Pons (tissue), 1 donor: Measurements from ENCODE around the gene PIK3C3.
"Not testable (repeated sequence)": the region's sequence is repeated elsewhere in the genome, so short reads cannot be mapped to it uniquely, and the experiment has no call there.

ENCODE experiments used
- DNase-seq: peaks from one replicate; pipeline ENCODE4 v3.0.0-alpha.2; 2016; ENCODE audit warnings: low spot score

PIK3C3 gene

GRCh38 chr18:42072407-42072806, 117.4 kb downstream of the PIK3C3 start:
- no peak for DNase-seq

- no peak for DNase-seq
Observed at GRCh38 chr18:42074704-42075103, 119.7 kb downstream of the PIK3C3 start.

GRCh38 chr18:42078711-42079110, 123.7 kb downstream of the PIK3C3 start:
- no peak for DNase-seq

- DNase-seq = no peak
Observed at GRCh38 chr18:42080340-42080739, 125.3 kb downstream of the PIK3C3 start.

- DNase-seq = no peak
Observed at GRCh38 chr18:42082415-42083234, 127.6 kb downstream of the PIK3C3 start.

- DNase-seq = no peak
Observed at GRCh38 chr18:42086288-42086687, 131.3 kb downstream of the PIK3C3 start.

GRCh38 chr18:42087235-42087634, 132.2 kb downstream of the PIK3C3 start:
- peak; percentile 24 for DNase-seq

GRCh38 chr18:42087876-42088275, 132.8 kb downstream of the PIK3C3 start:
- peak; percentile 61 for DNase-seq

GRCh38 chr18:42092848-42093247, 137.8 kb downstream of the PIK3C3 start:
- no peak for DNase-seq

- no peak for DNase-seq
Observed at GRCh38 chr18:42094875-42095274, 139.8 kb downstream of the PIK3C3 start.

GRCh38 chr18:42095732-42096377, 140.8 kb downstream of the PIK3C3 start:
- no peak for DNase-seq

GRCh38 chr18:42100248-42100647, 145.2 kb downstream of the PIK3C3 start:
- DNase-seq = no peak

- DNase-seq = no peak
Observed at GRCh38 chr18:42100911-42101310, 145.9 kb downstream of the PIK3C3 start.

GRCh38 chr18:42105394-42105793, 150.4 kb downstream of the PIK3C3 start:
- DNase-seq = no peak

GRCh38 chr18:42106784-42107183, 151.8 kb downstream of the PIK3C3 start:
- no peak for DNase-seq

GRCh38 chr18:42107287-42107686, 152.3 kb downstream of the PIK3C3 start:
- no peak for DNase-seq

- DNase-seq = no peak
Observed at GRCh38 chr18:42107691-42108450, 152.8 kb downstream of the PIK3C3 start.

- DNase-seq = not testable (repeated sequence)
Observed at GRCh38 chr18:42112147-42112546, 157.1 kb downstream of the PIK3C3 start.

GRCh38 chr18:42112657-42113420, 157.8 kb downstream of the PIK3C3 start:
- DNase-seq = no peak

- no peak for DNase-seq
Observed at GRCh38 chr18:42113529-42114191, 158.6 kb downstream of the PIK3C3 start.

- DNase-seq = peak; percentile 89
Observed at GRCh38 chr18:42114310-42114943, 159.4 kb downstream of the PIK3C3 start.
